Measurements from ENCODE around the gene PPP1R7. TPM values are rescaled to one million over a fixed set of nuclear protein-coding genes. Genes with fewer than 3 reads are reported as not detected.

PPP1R7 gene
- total and polyA plus RNA-seq, 8 donors, result 22.8 to 126 (median 54.6) TPM

GRCh38 chr2:241129086-241129871 lies 21.0 kb upstream of the PPP1R7 start:
- WGBS, 5 donors, result 78 to 89% (median 88%) methylated on average over 10 to 12 of the region's 12 CpGs
- DNase-seq, result no peak
- Histone ChIP-seq H3K4me3 (no peak overlapping the region), H3K27ac (no peak overlapping the region), H3K36me3 (peaks cover 0 to 28% (median 9%) of the 10 kb centered on the region in 4 donors), H3K27me3 (no peaks in the 10 kb centered on the region), H3K9me3 (no peaks in the 10 kb centered on the region), H3K4me1 (no peaks in the 10 kb centered on the region)
- TF ChIP-seq EP300 (IDR thresholded peaks at IDR 0.05) (no peak), CTCF (IDR thresholded peaks at IDR 0.05) (no peak), POLR2A (IDR thresholded peaks at IDR 0.05) (no peak), POLR2AphosphoS5 (IDR thresholded peaks at IDR 0.05) (no peak)
- intact Hi-C loops (cut with DNase I; ENCODE audit: low total_unique reads), result no loop called here

DNA sequence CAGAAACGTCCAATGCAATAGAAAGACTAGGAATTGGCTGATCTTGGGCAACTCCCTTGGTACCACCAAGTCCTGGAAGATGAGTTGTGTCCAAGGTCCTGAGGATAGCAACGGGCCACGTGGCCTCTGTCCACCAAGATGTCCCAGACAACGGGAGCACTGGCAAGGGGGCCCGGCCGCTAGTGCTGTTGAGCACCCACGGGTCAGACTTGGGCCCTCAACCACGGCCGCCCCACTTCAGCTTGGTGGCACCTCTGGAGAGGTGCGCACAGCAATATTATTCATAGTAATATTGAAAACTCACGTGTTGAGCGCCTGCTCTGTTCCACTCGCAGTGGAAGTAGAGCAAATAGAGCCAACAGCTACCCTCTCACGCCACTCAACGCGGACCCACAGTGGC lies 20.0 kb upstream of the PPP1R7 start:
- no peak for DNase-seq
- 90 to 96% (median 94%) methylated on average over 16 of the region's 16 CpGs for WGBS, 5 donors
- no peaks in the 10 kb centered on the region for H3K27me3 ChIP-seq
- H3K27ac ChIP-seq, result no peak overlapping the region
- H3K4me3 ChIP-seq, result no peak overlapping the region
- peaks cover 0 to 37% (median 10%) of the 10 kb centered on the region in 4 donors for H3K36me3 ChIP-seq
- no peaks in the 10 kb centered on the region for H3K9me3 ChIP-seq
- H3K4me1 ChIP-seq, result no peaks in the 10 kb centered on the region
- intact Hi-C loops (cut with DNase I; ENCODE audit: low total_unique reads), result no loop called here
- TF ChIP-seq POLR2A (IDR thresholded peaks at IDR 0.05) (no peak), EP300 (IDR thresholded peaks at IDR 0.05) (no peak), POLR2AphosphoS5 (IDR thresholded peaks at IDR 0.05) (no peak), CTCF (IDR thresholded peaks at IDR 0.05) (no peak)

DNA sequence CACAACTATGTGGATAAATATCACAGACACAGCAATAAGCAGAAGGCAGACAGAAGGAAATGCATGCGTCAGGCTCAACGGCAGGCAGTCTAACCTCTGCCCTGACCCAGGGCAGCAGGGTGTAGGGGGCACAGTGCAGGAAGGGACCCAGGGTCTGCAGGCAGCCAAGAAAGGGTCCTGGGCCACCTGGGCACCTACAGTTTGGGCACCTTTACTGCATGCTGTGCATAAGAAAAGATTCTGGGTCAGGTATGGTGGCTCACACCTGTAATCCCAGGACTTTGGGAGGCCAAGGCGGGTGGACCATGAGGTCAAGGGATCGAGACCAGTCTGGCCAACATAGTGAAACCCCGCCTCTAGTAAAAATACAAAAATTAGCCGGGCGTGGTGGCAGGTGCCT lies 18.7 kb upstream of the PPP1R7 start:
- no peak overlapping the region for H3K27ac ChIP-seq
- peaks cover 0 to 43% (median 13%) of the 10 kb centered on the region in 4 donors for H3K36me3 ChIP-seq
- 92 to 97% (median 96%) methylated on average over 7 of the region's 7 CpGs for WGBS, 5 donors
- no peaks in the 10 kb centered on the region for H3K27me3 ChIP-seq
- no peaks in the 10 kb centered on the region for H3K4me1 ChIP-seq
- no peak overlapping the region for H3K4me3 ChIP-seq
- intact Hi-C loops (cut with DNase I; ENCODE audit: low total_unique reads), result no loop called here
- no peak for DNase-seq
- TF ChIP-seq POLR2AphosphoS5 (IDR thresholded peaks at IDR 0.05), result no peak
- no peaks in the 10 kb centered on the region for H3K9me3 ChIP-seq

DNA sequence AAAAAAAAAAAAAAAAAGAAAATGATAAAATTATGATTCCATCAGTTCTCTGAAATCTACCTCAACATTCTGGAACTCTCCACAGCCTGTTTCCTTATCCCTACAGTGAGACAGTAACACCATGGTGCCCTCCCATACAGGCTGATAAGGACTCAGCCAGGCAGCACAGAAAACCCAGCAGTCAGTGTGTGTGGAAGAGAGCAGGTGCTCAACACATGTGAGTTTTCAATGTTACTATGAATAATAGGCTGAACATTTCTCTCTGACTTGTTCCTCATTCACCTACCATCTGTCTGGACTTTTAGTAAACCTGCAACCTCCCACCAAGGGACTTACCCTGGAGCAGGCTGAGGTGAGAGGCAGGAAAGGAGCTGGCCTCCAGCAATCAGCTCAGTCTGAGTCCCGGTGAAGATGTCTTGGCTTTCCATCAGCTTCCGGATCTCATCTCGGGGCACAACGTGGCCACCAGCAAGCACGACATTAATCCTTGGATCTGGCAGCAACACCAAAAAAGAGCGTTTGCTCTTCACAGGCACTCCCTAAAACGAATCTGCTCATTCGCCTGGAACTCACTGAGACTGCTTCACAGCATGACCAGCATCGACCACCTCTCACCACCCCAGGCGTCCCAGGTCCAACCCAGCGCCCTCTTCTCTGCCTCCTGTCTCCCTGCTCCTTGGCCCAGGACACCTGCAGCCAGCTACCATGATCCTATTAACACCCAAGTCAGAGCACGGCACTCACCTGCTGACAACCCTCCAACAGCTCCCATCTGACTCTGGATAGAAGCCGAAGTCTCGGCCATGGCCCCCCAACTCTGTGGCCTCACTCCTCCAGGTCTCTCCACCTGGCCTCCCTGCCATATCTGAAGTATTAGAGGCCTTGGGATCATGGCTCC lies 17.5 kb upstream of the PPP1R7 start:
- H3K9me3 ChIP-seq, result no peaks in the 10 kb centered on the region
- H3K27me3 ChIP-seq, result no peaks in the 10 kb centered on the region
- no peak overlapping the region for H3K27ac ChIP-seq
- TF ChIP-seq CTCF (IDR thresholded peaks at IDR 0.05) (no peak), POLR2AphosphoS5 (IDR thresholded peaks at IDR 0.05) (no peak), POLR2A (IDR thresholded peaks at IDR 0.05) (no peak), EP300 (IDR thresholded peaks at IDR 0.05) (no peak)
- H3K36me3 ChIP-seq, result peaks cover 0 to 48% (median 22%) of the 10 kb centered on the region in 4 donors
- intact Hi-C loops (cut with DNase I; ENCODE audit: low total_unique reads), result no loop called here
- no peak for DNase-seq
- H3K4me3 ChIP-seq, result no peak overlapping the region
- H3K4me1 ChIP-seq, result no peaks in the 10 kb centered on the region
- WGBS, 5 donors, result 91 to 96% (median 94%) methylated on average over 14 of the region's 14 CpGs
